ENCODE measurements around the gene MTFP1. TPM values are rescaled to one million over a fixed set of nuclear protein-coding genes. Genes with fewer than 3 reads are reported as not detected.
"Not testable (repeated sequence)": the region's sequence is repeated elsewhere in the genome, so short reads cannot be mapped to it uniquely, and the experiment has no call there.

MTFP1 gene
- total and polyA plus RNA-seq, 10 donors: 9.9 to 36.8 (median 19.9) TPM

GRCh38 chr22:30459181-30460052 is 33.8 kb downstream of the MTFP1 start:
- Histone ChIP-seq H3K9me3 (no peaks in the 10 kb centered on the region), H3K4me3 (no peak overlapping the region)
- DNase-seq: no peak

GRCh38 chr22:30460147-30460546 is 34.6 kb downstream of the MTFP1 start:
- Histone ChIP-seq H3K27ac (no peak overlapping the region), H3K4me3 (no peak overlapping the region), H3K4me1 (no peaks in the 10 kb centered on the region), H3K36me3 (no peaks in the 10 kb centered on the region), H3K9me3 (no peaks in the 10 kb centered on the region), H3K27me3 (replicated peaks in 1 of 7) (peaks cover 0 to 10% (median 0%) of the 10 kb centered on the region in 7 donors)
- intact Hi-C loops (cut with DNase I; ENCODE audit: low total_unique reads): no loop called here
- TF ChIP-seq POLR2A (IDR thresholded peaks at IDR 0.05): no peak
- TF ChIP-seq POLR2AphosphoS5 (IDR thresholded peaks at IDR 0.05): no peak
- TF ChIP-seq CTCF (IDR thresholded peaks at IDR 0.05 in 8 of 11, conservative IDR thresholded peaks at IDR 0.05 in 3 of 11): no peak
- no peak for DNase-seq
- WGBS, 5 donors: 67 to 93% (median 86%) methylated on average over 1 to 4 of the region's 4 CpGs

More at GRCh38 chr22:30459181-30460052, 33.8 kb downstream of the MTFP1 start:
- Histone ChIP-seq H3K27me3 (replicated peaks in 1 of 7) (peaks cover 0 to 9% (median 0%) of the 10 kb centered on the region in 7 donors), H3K27ac (no peak overlapping the region), H3K4me1 (no peaks in the 10 kb centered on the region), H3K36me3 (no peaks in the 10 kb centered on the region)
- intact Hi-C loops (cut with DNase I; ENCODE audit: low total_unique reads): no loop called here
- 45 to 73% (median 64%) methylated on average over 4 of the region's 4 CpGs for WGBS, 5 donors
- no peak for TF ChIP-seq CTCF (IDR thresholded peaks at IDR 0.05 in 8 of 11, conservative IDR thresholded peaks at IDR 0.05 in 3 of 11)
- no peak for TF ChIP-seq POLR2A (IDR thresholded peaks at IDR 0.05)
- no peak for TF ChIP-seq POLR2AphosphoS5 (IDR thresholded peaks at IDR 0.05)

GRCh38 chr22:30460555-30460954 is 35.0 kb downstream of the MTFP1 start:
- intact Hi-C loops (cut with DNase I; ENCODE audit: low total_unique reads); H3K9me3 ChIP-seq; H3K27me3 ChIP-seq (replicated peaks in 1 of 7); H3K27ac ChIP-seq; H3K4me1 ChIP-seq; H3K36me3 ChIP-seq; DNase-seq; H3K4me3 ChIP-seq: not testable (repeated sequence)
- WGBS, 5 donors: 74 to 91% (median 85%) methylated on average over 6 of the region's 6 CpGs

GRCh38 chr22:30469165-30469564 is 43.6 kb downstream of the MTFP1 start:
- H3K4me3 ChIP-seq: no peak overlapping the region
- H3K27me3 ChIP-seq (replicated peaks in 1 of 7): peaks cover 0 to 40% (median 0%) of the 10 kb centered on the region in 7 donors
- TF ChIP-seq POLR2A (IDR thresholded peaks at IDR 0.05): no peak
- no peak for TF ChIP-seq POLR2AphosphoS5 (IDR thresholded peaks at IDR 0.05)
- no peak for TF ChIP-seq CTCF (IDR thresholded peaks at IDR 0.05 in 8 of 11, conservative IDR thresholded peaks at IDR 0.05 in 3 of 11)
- 39 to 85% (median 63%) methylated on average over 2 of the region's 2 CpGs for WGBS, 5 donors
- intact Hi-C loops (cut with DNase I; ENCODE audit: low total_unique reads): no loop called here
- H3K27ac ChIP-seq: no peak overlapping the region
- no peaks in the 10 kb centered on the region for H3K4me1 ChIP-seq
- no peaks in the 10 kb centered on the region for H3K36me3 ChIP-seq
- no peak for DNase-seq
- H3K9me3 ChIP-seq: no peaks in the 10 kb centered on the region

Data from spleen (tissue), 11 donors.